GM12891 (cell line): ENCODE measurements around the gene PRKCA.

Source experiments
- POLR2A ChIP-seq: IDR thresholded peaks from 2 replicates; pipeline ENCODE4 v1.6.1; 2011; ENCODE audit warnings: low read depth, low read length, control low read depth
- POLR2AphosphoS5 ChIP-seq: IDR thresholded peaks from 2 replicates; pipeline ENCODE4 v1.6.1; 2011; ENCODE audit warnings: low read depth, low read length, control low read depth

GRCh38 chr17:66737524-66737923 lies 435.1 kb downstream of the PRKCA start:
- TF ChIP-seq POLR2A (no peak), POLR2AphosphoS5 (no peak)
